ENCODE measurements around the gene C1orf146.

The C1orf146 gene

GRCh38 chr1:92192246-92192645 lies 25.5 kb upstream of the C1orf146 start:
- TF ChIP-seq, protein P1, sequence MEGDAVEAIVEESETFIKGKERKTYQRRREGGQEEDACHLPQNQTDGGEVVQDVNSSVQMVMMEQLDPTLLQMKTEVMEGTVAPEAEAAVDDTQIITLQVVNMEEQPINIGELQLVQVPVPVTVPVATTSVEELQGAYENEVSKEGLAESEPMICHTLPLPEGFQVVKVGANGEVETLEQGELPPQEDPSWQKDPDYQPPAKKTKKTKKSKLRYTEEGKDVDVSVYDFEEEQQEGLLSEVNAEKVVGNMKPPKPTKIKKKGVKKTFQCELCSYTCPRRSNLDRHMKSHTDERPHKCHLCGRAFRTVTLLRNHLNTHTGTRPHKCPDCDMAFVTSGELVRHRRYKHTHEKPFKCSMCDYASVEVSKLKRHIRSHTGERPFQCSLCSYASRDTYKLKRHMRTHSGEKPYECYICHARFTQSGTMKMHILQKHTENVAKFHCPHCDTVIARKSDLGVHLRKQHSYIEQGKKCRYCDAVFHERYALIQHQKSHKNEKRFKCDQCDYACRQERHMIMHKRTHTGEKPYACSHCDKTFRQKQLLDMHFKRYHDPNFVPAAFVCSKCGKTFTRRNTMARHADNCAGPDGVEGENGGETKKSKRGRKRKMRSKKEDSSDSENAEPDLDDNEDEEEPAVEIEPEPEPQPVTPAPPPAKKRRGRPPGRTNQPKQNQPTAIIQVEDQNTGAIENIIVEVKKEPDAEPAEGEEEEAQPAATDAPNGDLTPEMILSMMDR (IDR thresholded peaks at IDR 0.05) = no peak

DNA sequence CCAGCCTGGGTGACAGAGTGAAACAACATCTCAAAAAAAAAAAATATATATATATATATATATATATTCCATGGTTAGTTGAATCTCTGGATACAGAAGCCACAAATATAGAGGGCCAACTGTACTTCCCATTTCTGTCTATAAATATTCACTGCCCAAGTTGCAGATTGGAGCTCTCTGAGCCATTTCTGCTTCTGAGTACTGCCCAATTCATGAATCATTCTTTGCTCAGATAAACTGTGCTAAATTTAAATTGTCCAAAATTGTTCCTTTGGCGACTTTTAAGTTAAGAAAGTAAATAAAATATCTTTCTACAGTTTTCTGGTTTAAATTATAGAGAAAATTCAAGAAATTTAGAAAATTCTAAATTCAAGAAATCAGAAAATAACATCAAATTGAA lies 23.2 kb upstream of the C1orf146 start:
- TF ChIP-seq, protein P1 (IDR thresholded peaks at IDR 0.05) = no peak

GRCh38 chr1:92201973-92202372 lies 15.7 kb upstream of the C1orf146 start:
- TF ChIP-seq, protein P1 (IDR thresholded peaks at IDR 0.05) = no peak

- TF ChIP-seq, protein P1 (IDR thresholded peaks at IDR 0.05) = no peak
Observed at GRCh38 chr1:92203105-92203504, 14.6 kb upstream of the C1orf146 start.

DNA sequence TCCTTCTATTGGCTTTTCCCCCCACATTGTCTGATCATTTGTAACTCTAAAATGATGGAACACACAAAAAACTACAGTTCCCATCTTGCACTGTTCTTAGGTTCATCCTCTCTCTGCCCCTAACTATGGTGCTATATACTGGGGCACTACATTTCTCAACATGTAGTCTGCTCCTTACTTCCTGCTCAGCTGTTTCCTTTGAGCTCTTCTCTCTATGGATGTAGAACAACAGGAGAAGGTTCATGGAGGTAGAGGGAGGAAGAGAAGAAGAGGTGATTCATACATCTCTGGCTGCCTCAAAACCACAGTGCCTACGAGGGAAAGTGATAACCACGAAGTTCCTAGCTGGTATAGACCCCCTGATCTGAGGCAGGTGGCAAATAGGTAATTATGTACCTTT lies 7.0 kb upstream of the C1orf146 start:
- TF ChIP-seq, protein P1 (IDR thresholded peaks at IDR 0.05) = no peak

GRCh38 chr1:92211166-92211565 lies 6.5 kb upstream of the C1orf146 start:
- TF ChIP-seq, protein P1 (IDR thresholded peaks at IDR 0.05) = no peak

GRCh38 chr1:92218559-92218958 lies 844 bp downstream of the C1orf146 start:
- TF ChIP-seq, protein P1 (IDR thresholded peaks at IDR 0.05) = no peak

DNA sequence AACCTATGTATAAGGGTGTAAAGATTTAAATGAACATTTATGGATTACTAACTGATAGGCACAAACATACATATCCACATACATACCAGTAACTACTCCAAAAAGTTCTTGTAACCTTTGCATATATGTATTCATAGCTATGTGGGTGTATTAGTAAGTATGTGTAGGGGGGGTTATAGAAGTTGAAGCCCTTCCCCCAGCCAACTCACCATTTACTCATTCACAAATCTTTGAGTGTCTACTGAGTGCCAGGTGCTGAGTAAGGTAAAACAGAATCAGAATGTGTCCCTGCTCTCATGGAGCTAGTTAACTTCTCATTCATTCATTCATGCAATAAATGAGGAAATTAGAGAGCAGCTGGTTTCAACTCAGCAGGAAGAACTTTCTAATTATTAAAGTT lies 1.3 kb downstream of the C1orf146 start:
- TF ChIP-seq, protein P1 (IDR thresholded peaks at IDR 0.05) = no peak

All from LNCAP (cell line).